Measurements from ENCODE around the gene GALNT9.

Gene GALNT9

DNA sequence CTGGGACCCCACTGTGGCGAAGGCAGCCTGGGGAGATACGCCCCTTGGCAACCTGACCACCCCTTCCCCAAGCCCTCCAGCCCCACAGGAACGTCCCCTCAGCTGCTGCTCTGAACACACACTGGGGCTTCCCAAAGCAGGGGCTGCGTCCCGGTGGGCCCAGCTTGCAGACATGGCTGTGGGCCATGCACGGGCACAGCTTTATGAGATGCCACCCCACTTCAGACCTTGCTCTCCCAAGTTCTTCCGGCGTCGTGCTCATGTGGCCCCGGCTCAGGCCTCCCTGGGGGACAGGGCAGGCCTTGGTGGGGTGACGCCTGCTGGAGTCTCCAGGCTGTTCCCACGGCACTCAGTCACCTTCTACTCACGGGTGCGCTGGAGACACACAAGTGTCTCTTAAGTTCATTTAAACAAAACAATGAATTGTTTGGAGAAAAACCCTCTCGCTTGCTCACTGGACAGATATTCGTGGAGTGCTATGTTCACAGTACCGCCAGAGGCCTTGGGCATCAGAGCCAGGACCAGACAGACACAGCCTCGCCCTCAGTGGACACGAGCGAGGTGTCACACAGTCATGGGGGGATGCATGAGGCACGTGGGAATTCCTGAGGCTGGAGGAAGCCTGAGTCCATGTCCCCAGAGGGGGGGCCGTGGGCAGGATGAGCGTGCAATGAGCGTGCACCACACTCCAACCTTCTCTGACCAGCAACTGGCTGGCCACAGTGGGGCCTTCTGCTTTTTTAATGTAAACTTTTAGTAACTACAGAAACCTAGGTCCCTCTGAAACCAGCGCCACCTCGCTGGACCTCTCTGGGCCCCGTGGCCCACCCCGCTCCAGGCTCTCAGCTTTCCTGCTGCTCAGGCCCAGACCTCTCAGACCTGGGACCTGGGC, 4.3 kb downstream of the GALNT9 start:
- no peak for DNase-seq

DNA sequence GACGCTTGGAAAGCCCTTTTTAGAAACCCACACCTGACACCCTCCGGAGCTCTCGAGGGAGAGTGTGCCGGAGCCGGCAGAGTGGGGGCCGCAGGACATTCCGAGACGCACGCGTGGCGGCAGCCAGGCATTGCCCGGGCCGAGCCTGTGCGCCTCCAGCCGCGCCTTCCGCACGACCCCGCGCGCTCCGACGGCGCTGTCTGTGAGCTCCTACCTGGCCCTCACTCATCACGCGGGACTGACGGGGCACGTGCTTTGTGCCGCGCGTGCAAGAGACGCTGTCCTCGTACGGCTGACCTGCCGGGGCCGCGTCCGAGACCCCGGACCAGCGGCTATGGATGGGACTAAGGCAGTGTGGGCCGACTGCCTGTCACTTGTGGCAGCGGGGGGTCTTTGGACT, 5.2 kb downstream of the GALNT9 start:
- DNase-seq, result no peak

DNA sequence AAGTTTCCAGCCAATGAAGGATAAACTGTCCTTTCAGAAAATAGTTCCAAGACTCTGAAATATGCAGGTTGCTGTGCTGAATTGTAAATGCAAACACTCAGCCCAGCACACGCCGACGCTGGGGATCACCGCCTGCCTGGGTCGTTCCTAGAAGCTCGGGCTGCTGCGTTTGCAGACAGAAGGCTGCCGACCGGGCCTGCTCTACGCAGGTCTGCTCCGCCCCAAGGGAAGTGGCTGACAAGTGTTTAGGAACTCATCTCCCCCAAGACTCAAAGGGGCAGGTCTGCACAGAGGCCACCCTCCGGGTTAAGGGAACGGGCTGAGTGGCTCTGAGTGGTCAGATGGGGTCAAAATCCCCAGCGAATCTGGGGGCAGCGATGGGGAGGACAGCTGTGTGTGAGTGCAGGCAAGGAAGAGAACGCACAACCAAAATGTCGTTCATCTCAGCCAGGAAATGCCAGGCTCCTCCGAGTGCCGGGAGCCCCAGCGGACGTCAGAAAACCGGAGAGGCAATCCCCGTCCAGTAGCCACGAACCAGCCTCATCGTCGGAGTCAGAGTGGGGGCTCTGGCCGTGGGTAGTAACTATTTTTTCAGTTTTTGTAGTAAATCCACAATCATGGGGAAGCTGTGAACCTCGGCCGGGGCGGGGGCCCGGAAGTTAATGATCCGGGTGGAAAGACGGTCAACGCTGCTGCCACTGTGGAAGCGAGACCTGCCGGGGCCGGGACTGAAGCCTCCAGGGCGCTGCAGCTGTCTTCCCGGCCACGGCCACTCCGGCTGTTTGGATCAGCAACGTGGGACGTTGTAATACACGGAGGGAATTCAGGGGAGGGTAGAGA, 6.0 kb downstream of the GALNT9 start:
- no peak for DNase-seq

DNA sequence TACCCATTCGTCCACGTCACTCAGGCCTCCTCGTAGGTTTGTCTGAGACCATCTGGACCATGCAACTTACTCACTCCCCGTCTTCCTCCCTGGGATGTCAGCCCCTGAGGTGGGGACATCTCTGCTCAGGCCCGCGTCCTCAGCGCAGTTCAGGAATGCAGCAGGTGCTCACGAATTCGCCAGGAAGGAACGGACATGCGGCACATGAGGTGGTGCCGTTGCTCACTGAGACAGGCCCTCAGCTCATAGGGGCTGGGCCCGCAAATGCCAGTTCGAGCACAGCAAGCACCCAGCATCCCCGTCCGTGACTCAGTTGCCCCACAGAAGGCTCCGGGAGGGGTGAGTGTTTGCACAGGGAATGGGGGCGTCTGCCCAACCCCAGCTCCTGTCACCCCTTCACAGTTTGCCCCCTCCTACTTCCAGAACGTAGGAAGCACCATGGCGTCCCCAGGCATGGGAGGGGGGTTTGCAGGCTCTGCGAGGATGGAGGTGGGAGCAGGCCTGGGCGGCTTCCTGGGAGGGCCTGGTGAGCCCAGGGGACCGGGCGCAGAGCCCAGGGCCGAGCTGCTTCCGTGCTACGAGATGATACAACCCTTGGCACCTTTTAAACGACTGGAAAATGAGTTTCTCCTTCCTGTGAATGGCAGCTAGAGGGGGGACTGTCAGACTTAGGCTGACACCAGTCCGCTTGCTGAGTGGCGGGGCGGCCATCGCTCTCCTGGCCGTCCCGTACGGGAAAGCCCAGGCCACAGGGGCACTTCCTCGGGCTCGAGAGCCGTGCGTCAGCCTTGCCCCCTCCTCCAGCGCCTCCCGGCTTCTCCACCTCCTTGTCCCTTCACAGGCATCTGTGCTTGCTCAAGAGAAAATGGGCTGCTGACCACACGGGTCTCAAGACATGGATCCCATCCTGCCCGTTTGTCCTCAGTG, 6.9 kb downstream of the GALNT9 start:
- no peak for DNase-seq

DNA sequence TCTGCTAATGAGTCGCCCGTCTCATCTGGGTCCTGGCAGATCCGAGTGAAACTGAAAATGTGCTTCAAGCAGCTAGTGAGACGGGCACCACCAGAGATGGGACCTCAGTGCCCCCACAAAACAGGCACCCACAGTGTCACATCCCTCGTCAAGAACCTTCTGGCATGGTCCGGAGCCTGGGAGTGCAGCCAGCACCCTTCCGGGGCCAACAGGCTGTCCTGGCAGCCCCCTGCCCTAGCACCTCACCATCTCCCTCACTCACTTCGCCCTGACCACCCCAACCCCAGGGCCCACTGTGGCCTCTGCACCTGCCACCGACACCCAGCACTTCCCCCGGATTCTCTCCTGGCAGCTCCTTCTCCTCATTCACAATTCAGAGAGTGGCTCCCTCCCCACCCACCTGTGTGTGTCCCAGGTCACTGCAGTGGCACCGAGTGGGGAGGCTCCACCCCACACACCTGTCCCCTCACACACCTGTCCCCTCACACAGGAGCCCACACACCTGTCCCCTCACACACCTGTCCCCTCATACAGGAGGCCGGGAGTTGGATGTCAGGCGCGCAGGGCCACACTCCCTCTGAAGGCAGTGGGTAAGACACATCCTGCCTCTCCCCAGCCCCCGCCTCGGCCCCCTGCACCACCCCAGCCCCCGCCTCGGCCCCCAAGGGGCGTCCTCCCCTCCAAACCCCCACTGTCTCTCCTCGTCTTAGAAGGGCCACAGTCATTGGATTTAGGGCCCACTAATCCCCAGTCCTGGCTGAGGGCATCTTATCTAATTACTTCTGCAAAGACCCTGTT, 7.9 kb downstream of the GALNT9 start:
- DNase-seq, result no peak

DNA sequence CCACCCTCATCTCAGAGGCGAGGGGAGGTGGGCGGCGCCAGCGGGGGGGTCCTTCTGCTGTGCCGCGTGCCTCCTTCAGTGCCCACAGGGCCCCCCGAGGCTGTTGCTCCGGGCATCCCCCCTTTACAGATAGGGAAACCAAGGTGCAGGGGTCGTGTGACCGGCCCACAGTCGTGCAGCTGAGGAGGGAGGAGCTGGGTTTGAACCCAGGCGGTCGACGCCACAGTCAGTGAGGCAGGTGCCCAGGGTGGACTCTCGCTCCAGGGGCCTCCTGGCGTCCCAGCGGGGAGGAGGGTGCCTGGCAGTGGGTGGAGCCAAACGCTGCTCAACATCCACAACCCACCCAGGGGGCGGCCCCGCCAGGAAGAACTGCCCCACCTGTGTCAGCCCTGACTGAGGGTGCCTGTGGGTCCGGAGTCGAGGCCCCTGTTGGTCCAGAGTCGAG, 8.6 kb downstream of the GALNT9 start:
- no peak for DNase-seq

DNA sequence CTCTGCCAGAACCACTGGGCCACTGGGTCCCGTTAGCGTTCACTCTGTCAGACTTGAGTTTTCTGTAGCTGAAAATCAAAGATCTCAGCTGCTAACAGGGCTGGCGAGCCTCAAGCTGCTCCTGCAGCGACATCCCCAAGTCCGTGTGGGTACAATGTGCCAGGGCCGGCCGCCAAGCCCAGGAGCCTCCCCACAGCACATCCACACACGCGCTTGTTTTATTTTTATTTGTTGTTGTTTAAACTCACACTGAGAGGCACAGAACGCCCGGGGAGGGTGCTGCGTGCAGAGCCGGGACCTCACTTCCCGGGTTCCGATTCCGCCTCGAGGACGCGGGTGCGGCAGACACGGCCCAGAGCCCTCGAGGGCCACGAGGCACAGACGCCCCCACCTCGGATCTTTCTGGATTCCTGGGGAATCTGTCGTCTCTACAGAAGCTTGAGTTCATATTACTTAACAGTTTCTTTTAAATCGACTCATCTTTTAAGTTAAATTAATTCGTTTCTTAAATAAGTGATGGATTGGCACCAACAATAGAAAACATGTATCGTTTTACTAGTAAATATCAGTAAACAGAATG, 9.3 kb downstream of the GALNT9 start:
- DNase-seq, result no peak

DNA sequence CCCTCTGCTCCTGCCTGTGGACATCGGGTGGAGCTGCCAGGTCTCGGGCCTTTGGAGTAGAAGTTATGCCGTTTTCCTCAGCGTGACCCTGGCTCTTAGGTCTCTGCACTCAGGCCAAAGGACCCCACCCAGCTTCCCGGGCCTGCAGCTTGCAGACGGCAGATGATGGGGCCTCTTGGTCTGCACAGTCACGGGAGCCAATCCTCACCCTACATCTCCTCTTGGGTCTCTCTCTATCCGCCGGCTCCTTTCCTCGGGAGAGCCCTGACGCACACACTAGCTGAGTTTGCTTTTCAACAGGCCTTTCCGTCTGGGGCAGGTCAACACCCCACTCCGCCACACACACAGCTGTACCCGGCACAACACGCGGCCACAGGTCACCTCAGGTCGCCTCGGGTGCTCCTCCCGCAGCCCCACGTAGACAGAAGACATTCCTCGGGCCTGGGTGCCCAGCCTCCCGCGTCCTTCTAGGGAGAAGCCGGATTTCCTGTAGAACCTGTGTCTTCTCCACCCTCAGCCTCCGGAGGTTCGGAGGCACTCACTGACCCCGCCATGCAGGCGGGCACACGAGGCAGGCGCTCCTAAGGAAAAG, 9.9 kb downstream of the GALNT9 start:
- no peak for DNase-seq

DNA sequence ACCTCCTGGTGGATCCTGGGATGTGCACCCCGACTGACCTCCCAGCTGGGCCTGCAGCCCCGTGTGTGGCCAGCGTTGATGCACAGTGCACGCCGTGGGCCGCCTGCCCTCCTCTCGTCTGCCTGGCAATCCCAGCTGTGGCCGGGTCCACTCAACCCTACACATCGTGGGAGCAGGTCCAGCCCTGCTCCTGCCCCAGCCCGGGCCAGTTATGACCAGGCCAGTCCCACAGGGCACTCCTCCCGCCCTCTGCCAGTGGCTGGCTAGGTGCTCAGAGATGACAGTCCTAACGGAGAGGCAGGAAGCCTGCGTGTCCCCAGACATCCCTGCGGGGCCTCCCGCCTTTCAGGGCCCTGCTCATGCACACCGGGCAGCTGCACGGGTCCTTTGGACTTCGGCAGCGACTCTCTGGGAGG, 10.8 kb downstream of the GALNT9 start:
- no peak for DNase-seq

DNA sequence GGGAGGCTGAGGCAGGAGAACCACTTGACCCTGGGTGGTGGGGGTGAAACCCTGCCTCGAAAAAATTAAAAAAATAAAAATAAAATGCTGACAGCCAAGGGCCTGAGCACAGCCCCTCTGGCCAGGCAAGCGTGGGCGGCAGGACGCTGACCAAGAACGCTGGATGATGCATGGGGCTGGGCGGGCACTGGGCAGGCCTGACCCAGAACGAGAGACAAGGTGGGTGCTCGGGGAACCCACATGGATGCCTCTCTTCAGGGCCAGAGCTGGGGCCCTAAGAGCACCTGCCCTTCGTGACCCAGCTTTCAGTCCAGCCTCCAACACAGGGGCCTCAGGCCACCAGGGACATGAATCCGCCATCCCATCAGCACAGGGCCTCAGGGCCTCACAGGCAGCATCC, 11.3 kb downstream of the GALNT9 start:
- no peak for DNase-seq

DNA sequence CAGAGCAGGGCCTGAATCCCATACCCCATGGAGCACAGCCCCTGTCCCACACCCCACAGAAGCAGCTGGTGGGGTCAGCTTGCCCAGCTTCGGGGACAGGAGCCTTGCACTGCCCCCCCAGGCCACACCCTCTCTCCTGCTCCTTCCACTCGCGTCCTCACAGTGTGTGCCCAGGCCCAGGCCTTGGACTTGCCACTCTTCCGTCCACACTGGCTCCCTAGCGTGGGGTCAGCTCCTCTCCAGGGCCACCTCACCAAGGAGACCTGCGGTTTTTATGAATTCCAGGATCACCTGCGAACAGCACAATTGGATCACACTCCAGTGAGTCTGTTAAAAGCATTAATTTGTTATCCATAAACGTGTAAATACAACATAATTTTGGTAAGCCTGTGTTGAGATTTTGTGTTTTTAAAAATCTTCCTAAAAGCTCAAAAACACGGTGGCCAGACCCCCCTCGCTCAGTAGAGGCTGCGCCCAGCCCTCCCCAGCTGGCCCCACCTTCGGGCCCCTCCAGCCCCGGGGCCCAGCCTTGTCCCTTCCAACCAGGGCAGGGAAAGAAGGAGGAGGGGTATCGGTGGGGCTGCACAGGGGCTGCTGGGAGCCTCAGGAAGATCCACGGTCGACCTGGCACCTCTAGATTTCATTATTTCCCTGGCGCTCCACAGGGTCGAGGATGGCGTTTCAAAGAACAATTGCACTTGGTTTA, 12.0 kb downstream of the GALNT9 start:
- no peak for DNase-seq

DNA sequence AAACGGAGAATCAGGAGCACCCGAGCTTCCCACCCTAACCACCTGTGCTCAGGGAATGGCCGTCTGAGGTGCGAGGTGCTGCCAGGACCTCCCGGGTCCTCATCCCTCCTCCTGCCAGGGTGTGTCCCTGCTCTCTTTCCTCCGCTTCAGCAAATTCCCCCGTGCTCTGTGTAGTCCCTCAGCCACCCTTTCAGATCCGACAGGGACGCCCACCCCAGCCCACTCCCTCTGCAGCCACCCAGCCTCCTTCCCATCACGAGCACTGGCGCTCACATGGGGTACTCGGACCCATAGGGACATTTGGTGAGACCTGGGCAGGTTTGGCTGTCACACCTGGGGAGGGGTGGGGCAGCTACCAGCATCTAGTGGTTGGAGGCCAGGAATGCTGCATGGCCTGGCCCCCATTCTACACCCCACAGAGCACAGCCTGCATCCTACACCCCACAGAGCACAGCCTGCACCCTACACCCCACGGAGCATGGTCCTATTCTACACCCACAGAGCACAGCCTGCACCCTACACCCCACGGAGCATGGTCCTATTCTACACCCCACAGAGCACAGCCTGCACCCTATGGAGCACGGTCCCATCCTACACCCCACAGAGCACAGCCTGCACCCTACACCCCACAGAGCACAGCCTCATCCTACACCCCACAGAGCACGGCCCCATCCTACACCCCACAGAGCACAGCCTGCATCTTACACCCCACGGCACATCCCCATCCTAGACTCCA, 12.7 kb downstream of the GALNT9 start:
- no peak for DNase-seq

DNA sequence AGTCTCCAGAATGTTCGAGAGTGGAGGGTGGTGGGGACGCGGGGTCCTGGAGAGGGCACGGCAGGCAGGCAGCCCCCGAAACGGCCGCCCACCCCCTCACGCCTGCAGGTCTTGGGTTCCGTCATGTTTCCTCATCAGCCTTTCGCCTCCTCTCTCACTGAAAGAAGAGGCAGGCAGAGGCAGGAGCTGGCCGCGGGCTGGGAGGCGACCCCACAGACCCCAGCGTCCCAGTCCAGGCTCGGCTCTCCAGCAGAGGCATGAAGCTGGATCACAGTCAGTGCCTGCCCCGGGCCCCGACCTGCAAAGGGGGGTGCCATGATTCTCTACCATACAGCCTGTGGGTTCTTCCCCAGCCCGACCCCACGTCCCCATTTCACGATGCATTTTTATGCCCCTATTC, 13.4 kb downstream of the GALNT9 start:
- no peak for DNase-seq

DNA sequence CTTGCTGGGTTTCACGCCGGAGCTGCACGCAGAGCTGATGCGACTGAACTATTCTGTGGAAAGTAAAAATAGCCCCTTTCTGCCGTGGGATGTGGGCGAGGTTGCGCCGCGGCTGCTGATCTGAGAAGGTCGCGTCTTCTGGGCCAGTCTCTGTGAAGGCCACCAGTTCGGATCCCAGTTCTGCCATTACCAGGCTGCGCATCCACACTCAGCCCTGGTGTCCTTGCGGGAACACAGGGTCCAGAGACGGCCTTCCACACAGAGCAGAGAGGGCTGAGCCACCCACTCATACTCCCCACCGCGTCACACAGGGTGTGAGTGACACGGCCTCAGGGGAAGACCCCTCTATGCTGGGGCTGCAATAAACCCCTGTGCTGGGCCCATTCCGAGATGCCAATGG, 13.9 kb downstream of the GALNT9 start:
- no peak for DNase-seq

DNA sequence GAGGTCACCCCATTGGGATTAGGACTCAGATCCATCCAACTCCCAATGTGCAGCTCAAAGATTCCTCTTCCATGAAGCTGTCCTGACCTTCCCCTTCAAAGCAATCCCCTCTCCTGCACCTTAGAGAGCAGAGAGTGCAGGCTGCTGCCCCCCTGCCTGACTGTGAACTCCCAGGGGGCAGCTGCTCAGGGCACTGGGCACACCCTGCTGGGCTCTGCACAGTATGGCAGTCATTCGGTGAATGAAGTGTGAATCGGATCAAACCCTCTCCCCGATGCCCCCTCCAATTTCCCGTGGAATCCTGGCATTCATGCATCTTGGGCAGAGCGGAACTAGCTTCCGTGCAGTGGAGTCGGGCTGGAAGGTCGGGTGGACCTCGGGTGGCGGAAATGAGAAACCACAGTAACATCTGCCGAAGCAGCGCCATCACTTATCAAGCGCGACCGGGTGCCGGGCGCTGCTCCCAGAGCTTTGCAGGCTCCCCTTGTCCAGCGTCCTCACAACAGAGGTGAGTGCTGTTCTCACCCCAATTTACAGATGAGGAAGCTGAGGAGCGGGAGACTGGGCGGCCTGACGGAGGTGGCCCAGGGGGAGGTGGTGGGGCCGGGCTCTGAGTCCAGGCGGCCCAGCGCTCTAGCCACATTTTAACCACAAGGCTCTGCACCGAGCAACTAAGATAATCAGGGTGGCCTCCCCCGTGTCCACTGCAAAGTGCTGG, 14.7 kb downstream of the GALNT9 start:
- DNase-seq, result no peak

DNA sequence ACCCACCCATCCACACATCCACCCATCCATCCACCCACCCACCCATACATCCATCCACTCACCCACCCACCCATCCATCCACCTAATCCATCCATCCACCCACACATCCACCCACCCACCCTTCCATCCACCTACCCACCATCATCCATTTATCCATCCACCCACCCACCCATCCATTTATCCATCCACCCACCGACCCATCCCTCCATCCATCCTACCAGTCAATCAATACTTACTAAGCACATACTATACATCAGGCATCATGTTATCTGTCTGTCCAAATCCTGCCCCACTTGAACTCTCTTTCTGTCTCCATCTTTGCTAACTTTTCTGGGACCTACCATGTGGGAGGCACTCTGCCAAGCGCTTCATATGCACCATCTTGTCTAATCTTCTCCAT, 15.4 kb downstream of the GALNT9 start:
- no peak for DNase-seq

DNA sequence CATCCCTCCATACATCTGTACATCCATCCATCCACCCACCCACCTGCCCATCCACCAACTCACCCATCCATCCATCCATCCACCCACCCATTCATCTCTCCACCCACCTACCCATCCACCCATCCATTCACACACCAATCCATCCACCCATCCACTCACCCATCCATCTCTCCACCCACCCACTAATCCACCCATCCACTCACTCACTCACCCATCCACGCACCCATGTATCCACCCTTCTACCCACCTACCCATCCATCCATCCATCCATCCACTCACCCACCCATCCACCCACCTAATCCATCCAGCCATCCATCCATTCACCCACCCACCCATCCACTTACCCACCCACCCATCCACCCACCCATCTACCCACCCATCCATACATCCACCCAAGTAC, 16.2 kb downstream of the GALNT9 start:
- DNase-seq, result no peak

DNA sequence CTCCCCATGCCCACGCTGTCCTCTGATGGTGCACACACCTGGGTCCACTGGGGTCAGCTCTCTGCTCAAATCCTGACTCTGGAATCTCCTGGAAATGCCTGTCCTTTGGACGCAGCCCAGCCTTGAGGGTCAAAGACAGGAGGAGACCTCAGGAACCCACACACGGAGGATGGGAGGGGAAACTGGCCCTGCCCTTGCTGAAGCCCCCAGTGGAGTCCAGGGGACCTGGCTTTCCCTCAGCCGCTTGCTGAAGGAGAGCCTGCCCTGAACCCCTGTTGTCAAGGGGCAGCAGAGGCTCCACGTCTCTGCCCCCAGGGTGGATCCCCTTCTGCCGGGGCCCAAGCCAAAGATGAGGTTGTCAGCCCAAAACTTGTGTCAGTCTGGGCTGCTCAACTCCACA, 16.9 kb downstream of the GALNT9 start:
- DNase-seq, result no peak

All from inflammatory macrophage treated with lipopolysaccharide for 4 hours (primary cell).